Activated effector memory CD4-positive, alpha-beta T cell treated with anti-CD3 and anti-CD28 coated beads, Interleukin-2, amount 50 U/mL, for 16 hours (primary cell): ENCODE results near the gene CD82.
"Not testable (repeated sequence)": the region's sequence is repeated elsewhere in the genome, so short reads cannot be mapped to it uniquely, and the experiment has no call there.

ENCODE experiments used
- DNase-seq: peaks from one replicate; pipeline ENCODE4 v3.0.0-alpha.2; 2020

Gene CD82

DNA sequence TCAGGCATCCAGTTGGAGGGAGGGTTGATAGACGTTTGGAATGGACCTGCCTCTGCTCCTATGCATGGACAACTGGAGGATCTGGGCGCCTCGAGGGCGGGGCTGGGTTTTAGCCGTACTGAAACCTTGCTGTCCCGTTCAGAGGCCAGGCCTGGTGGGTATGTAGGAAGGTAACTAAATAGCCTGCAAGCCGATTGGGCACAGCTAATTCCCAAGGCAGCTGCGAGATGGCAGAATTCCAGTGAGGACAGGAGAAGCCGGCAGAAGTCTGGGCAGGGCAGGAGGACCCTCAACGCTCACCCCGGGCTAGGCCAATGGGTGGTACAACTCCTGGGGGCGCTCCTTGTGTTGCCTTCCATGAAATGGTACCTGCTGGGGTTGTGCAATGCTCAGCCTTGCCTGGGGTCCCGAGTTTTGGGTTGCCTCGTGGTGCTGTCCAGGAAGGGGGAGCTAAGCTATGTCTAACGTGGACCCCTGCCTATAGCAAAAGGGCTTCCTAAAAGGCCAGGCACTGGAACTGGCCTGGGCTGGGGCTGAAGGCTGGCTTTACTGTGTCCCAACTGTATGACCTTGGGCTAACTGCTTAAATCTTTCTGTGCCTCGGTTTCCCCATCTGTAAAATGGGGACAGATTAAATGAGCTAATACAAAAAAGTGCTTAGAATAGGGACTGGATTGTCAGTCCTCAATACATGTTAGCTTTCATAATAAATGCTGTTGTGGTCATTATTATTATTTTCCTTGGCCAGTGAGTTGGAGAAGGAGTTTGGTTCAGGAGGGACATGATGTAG lies 30.1 kb upstream of the CD82 start:
- no peak for DNase-seq

DNA sequence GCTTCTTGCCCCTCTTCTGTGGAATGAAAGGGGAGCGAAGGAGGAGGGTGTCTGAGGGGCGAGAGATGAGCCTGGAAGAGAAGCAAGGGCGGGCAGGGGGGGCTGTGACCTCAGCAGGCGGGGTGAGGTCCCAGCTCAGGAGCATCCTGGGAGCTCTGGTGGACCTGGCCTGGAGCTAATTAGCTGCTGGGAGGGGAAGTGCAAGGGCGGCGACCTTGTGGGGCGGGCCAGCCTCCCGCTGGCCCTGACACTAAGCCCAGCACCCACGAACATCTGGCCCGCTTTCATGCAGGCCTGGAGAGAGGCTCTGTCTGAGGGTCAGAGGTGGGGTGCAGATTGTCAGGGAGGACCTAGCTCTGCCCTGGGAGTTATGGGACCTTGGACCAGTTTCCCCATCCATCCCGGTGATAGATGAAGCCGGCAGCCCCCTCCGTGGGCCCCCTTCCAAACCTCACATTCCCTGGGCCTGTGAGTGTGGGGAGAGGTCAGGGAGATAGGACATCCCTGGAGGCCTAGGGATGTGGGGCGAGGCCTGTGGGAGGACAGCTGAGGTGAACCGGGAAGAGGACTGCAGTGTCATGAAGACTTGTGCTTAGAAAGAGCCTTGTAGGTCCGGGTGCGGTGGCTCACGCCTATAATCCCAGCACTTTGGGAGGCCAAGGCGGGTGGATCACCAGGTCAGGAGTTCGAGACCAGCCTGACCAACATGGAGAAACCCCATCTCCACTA lies 28.5 kb upstream of the CD82 start:
- no peak for DNase-seq

DNA sequence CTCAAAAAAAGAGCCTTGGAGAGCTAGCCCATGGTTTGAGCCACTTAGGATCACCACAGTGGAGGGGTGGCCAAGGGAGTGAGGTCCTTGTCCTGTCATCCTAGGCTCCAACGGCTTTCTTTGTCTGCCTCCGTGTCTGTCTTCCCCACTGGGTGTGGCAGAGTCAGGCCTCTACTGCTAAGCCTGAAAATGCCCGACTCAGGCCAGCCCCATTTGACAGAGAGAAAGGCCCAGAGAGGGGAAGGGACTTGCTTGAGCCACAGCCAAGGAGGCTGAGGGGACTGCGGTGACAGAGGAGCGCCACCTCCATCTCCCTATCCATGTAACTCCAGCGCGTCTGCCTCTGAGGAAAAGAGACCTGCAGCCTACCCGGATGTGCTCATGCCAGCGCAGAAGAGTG lies 27.8 kb upstream of the CD82 start:
- DNase-seq: no peak

DNA sequence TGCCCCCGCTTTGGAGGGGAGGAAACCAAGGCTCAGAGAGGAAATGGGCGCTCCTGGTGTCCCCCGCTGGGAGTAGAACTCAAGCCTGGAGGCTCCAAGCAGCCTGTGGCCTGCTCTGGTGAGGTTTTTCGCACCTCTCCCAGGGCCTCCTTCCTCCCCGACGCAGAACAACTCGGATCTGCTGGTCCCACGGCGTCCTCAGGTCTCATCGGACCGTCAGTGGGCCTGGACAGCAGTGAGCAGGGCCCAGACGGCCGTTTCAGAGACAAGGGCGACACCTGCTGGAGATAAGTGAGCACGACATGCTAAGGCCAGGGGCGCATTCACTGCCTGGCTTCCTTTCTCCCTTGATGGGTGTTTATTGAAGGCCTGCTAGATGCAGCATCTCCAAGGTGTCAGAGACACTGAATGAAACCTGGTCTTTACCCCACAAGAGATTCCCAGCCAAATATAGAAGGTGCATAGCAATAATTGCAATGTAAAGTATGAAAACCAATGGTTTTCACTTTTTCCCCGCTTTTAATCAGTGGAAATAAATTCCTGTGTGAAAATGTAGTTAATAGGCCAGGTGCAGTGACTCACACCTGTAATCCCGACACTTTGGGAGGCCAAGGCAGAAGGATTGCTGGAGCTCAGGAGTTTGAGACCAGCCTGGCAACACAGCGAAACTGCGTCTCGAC lies 26.9 kb upstream of the CD82 start:
- peak; percentile 88 for DNase-seq

DNA sequence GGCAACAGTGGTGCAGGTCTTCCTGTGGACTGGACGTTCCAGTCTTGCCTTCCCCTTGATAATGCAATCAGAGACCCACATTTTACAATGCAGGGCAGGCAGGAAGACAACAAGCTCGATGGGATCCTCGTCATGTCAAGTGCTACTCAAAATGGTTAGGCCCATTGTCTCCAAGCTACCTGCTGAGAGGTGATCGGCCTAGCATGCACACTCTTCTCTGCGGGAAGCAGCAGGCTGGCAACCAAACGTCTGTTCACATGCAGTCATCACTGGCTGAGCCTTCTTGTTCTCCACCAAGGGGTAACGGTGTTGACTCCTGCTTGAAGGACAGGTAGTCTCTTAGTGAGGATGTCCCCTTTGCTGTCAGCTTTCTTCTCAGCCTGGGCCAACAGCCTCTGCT lies 25.5 kb upstream of the CD82 start:
- no peak for DNase-seq

DNA sequence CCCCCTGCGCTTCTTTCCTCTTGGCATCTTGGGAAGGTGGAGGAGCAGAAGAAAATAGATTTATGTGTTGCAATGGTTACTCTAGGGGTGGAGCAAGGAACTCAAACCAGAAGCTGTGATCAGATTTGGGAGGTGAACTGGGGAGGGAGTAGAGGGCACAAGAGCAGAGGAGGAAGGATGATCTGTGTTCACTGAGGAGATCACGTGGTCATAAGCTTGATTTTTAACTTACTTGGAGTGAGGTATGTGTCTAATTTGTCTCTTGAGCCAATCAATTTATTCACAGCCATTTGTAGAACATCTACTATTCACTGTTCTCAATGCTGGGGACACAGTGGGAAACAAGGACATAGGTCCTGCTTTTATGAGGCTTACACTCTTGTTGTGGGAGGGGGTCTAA lies 24.8 kb upstream of the CD82 start:
- no peak for DNase-seq

- no peak for DNase-seq
Observed at GRCh38 chr11:44542372-44542771, 23.1 kb upstream of the CD82 start.

- DNase-seq: not testable (repeated sequence)
Observed at GRCh38 chr11:44546984-44547383, 18.5 kb upstream of the CD82 start.

GRCh38 chr11:44547534-44547933 lies 17.9 kb upstream of the CD82 start:
- DNase-seq: not testable (repeated sequence)

DNA sequence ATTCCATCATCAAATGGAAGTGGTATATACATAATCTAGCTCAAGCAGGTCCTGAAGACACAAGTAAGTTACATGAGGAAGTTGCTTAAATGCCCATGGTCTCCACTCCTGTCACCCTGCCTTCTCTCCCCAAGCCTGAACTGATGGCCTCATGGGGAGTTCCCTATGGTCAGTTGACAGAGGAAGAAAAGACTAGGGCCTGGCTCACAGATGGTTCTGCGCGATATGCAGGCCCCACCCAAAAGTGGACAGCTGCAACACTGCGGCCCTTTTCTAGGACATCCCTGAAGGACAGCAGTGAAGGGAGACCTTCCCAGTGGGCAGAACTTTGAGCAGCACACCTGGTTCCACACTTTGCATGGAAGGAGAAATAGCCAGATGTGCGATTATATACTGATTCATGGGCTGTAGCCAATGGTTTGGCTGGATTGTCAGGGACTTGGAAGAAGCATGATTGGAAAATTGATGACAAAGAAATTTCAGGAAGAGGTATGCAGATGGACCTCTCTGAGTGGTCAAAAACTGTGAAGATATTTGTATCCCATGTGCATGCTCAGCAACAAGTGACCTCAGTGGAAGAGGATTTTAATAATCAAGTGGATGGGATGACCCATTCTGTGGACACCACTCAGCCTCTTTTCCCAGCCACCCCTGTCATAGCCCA lies 17.3 kb upstream of the CD82 start:
- no peak for DNase-seq

DNA sequence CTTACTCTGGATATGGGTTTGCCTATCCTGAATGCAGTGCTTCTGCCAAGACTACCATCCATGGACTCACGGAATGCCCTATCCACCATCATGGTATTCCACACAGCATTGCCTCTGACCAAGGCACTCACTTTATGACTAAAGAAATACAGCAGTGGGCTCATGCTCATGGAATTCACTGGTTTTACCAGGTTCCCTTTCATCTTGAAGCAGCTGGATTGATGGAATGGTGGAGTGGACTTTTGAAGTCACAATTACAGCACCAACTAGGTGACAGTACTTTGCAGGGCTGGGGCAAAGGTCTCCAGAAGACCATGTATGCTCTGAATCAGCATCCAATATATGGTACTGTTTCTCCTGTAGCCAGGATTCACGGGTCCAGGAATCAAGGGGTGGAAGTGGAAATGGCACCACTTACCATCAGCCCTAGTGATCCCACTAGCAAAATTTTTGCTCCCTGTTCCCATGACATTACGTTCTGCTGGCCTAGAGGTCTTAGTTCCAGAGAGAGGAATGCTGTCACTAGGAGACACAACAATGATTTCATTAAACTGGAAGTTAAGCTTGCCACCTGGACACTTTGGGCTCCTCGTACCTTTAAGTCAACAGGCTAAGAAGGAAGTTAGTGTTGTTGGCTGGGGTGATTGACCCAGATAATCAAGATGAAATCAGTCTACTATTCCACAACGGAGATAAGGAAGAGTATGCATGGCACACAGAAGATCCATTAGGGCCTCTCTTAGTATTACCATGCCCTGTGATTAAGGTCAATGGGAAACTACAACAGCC lies 16.3 kb upstream of the CD82 start:
- DNase-seq: not testable (repeated sequence)

DNA sequence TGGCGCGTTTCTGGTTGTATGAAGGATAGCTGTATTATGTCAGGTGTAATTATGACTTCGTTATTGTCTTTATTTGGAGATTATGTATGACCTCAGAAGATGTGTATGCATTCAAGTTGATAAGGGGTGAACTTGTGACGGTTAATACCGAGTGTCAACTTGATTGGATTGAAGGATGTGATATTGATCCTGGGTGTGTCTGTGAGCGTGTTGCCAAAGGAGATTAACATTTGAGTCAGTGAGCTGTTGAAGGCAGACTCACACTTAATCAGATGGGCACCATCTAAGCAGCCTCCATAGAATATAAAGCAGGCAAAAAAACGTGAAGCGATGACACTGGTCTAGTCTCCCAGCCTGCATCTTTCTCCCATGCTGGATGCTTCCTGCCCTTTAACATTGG lies 15.3 kb upstream of the CD82 start:
- no peak for DNase-seq

GRCh38 chr11:44551456-44552139 lies 13.9 kb upstream of the CD82 start:
- DNase-seq: no peak

- DNase-seq: no peak
Observed at GRCh38 chr11:44555031-44555800, 10.2 kb upstream of the CD82 start.

GRCh38 chr11:44556735-44557409 lies 8.6 kb upstream of the CD82 start:
- DNase-seq: peak; percentile 88

DNA sequence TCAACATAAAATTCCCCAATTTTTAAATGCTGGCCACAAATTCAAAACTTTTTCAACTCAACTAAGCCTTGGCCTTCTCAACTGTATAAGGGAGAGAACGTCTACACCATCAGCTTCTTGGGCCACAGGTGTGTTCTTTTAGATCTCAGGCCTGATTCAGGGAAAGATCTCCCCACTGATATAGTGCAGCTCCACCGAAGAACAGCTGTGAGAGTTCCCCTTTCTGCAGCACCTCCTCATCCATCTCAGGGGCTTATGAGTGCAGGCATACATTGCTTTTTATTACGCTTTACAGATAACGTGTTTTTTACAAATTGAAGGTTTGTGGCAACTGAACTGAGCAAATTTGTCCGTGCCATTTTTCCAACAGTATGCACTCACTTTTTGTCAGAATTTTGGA lies 8.0 kb upstream of the CD82 start:
- no peak for DNase-seq

- DNase-seq: no peak
Observed at GRCh38 chr11:44559207-44559939, 6.1 kb upstream of the CD82 start.

GRCh38 chr11:44559940-44560300 lies 5.5 kb upstream of the CD82 start:
- DNase-seq: not testable (repeated sequence)

DNA sequence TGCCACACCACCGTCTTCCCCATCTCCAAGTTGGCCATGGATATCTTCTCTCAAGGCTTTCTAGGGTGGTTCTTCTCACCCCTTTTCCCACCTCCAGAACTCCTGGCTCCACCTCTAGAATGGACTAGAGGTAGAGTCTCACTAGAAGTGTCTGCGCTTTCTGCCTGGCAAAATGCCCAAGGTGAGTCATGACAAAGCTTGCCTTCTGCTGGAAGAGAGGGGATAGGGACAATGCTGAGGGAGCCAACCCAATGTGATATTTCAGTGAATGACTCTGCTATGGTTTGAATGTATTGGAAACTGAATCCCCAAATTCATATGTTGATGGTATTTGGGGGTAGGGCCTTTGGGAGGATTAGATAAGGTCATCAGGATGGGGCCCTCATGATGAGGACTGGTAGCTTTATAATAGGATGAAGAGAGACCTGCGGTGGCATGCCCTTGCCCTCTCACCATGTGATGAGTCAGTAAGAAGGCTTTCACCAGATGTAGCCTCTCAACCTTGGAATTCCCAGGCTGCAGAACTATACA lies 4.1 kb upstream of the CD82 start:
- no peak for DNase-seq
